Pulmonary artery endothelial cell (primary cell): ENCODE measurements around the gene OSTN. TPM values are rescaled to one million over a fixed set of nuclear protein-coding genes. Genes with fewer than 3 reads are reported as not detected.
"Not testable (repeated sequence)": the region's sequence is repeated elsewhere in the genome, so short reads cannot be mapped to it uniquely, and the experiment has no call there.

Experiments used
- DNase-seq: peaks from one replicate; pipeline ENCODE4 v3.0.0-alpha.2; 2011; ENCODE audit warnings: low read depth, low spot score
- total RNA-seq: library from RNA; depleted of rRNA; stranded (reverse); fragments of >200 nt; gene quantifications from 2 replicates; pipeline ENCODE4 v1.2.3, GENCODE V29; 2014

The OSTN gene
- not detected in 2 replicates for total RNA-seq

DNA sequence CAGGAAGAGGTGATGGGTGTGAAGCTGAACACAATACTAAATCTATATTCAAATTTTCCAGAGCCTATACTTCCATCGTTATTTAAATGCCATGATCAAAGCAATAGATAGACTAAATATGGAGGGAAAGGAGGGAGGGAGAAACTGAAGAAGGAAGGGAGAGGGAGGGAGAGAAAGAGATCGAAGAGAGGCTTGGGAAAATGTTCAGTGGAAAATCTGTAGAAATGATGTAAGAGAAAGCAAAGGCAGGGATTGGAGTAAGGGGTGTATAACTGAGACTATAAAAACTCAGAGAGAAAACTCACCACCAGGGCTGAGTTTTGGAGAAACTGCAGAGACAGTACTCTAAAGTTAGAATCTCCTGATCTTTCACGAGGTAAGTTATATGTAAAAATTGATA, at the start of gene OSTN:
OSTN (plus strand) TSS at position 310 of the 400 bp plus-strand sequence. CDS start 13,292 bp downstream, outside the sequence.
- no peak for DNase-seq

GRCh38 chr3:191151653-191152052, 47.4 kb upstream of the OSTN start:
- no peak for DNase-seq

GRCh38 chr3:191154827-191155226, 44.2 kb upstream of the OSTN start:
- no peak for DNase-seq

GRCh38 chr3:191158247-191158646, 40.8 kb upstream of the OSTN start:
- no peak for DNase-seq

DNA sequence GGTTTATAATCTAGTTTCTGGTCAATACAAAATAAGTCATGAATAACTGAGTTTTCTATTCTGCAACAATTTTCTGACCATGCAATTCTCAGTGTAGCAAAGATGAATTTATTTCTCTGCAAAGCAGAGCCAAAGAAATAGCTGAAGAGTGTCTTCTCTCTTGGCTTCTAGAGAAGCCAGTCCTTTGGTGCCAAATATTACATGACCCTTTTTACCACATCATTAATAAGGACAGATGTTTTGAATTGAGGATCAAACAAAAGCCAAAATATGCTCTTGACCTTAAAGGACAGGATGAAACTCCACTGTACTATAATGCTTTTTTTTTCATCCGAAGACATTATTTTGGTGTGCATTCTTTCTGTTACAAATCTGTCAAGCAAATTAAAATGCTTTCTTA, 40.2 kb upstream of the OSTN start:
- no peak for DNase-seq

GRCh38 chr3:191165802-191166201, 33.2 kb upstream of the OSTN start:
- no peak for DNase-seq

DNA sequence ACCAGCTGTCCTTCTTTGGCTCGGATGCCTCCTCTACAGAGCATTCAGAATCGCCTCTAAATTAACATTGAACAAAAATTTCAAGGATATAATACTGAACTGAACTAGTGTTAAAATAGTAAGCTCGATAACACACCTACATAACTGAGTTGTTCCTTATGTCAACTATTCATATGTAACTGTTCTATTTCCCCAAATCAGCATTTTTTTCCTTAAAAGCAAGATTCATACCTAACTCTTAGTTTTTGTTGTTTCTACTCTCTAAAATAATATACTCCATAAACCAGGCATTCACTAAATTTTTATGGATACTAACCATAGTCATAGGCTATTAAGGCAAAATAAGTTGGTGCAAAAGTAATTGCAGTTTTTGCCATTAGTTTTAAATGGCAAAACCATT, 32.7 kb upstream of the OSTN start:
- DNase-seq = no peak

- no peak for DNase-seq
These were observed 29.5 kb upstream of the OSTN start for GRCh38 chr3:191169566-191169965.

- no peak for DNase-seq
These were observed 28.9 kb upstream of the OSTN start for GRCh38 chr3:191170097-191170496.

DNA sequence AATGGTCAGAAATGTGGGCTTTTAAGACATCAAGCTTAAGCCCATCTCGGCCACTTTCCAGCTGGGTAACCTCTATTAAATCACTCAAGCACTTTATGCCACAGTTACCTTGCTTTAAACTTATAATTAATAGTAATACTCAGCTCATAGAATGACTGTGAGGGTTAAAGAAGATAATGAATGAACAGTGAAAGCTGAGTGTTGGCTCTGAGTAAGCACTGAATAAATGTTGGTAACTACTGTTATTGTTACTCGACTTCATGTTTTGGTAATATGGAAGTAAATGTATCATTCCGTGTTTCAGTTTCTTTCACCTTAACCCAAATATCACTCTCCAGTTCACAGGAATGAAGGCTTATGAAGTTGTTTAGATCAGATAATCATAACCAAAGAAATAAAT, 23.9 kb upstream of the OSTN start:
- DNase-seq = no peak

DNA sequence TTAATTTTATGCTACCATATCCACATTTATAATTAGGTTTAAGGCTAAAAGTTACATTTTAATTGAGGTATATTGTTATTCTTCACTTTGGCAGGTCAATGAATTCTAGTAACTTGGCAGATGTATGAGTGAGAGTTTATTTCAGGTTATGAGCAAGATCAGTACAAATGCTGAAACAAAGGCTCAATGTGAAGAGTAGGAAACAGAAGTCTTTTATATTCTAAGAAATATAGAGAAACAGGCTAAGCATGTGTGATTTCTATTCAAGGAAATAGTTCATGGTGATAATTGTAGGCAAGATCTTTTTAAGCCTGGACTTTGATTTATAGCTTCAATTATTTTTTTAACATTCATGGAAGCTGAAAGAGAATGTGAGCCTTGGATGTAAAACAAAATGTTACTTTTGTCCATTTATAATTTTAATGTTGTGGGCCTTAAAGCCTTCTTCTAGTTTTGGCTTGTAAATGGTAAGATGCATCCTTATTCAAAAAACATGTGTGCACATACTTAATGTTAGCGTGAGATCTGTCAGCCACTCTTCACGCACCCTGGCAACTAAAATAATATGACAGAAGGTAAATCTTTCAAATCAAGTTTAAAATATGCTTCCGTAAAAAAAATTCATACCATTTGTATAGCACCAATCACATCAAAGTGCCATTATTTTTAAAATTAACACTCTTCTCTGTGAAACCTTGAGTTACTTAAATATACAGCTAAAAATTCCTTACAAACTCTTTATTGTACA, 22.8 kb upstream of the OSTN start:
- no peak for DNase-seq

DNA sequence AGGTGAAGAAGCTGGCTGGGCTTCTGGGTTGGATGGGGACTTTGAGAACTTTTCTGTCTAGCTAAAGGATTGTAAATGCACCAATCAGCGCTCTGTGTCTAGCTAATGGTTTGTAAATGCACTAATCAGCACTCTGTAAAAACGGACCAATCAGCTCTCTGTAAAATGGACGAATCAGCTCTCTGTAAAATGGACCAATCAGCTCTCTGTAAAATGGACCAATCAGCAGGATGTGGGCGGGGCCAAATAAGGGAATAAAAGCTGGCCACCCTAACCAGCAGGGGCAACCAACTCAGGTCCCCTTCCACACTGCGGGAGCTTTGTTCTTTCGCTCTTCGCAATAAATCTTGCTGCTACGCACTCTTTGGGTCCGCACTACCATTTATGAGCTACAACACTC, 13.7 kb upstream of the OSTN start:
- not testable (repeated sequence) for DNase-seq

DNA sequence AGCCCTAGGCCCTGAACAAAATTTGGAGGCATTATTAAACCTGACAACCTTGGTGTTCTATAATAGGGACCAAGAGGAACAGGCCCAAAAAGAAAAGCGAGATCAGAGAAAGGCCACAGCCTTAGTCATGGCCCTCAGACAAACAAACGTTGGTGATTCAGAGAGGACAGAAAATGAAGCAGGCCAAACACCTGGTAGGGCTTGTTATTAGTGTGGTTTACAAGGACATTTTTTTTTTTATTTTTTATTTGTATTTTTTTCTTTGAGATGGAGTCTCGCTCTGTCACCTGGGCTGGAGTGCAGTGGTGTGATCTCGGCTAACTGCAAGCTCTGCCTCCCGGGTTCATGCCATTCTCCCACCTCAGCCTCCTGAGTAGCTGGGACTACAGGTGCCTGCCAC, 10.8 kb upstream of the OSTN start:
- DNase-seq = not testable (repeated sequence)

DNA sequence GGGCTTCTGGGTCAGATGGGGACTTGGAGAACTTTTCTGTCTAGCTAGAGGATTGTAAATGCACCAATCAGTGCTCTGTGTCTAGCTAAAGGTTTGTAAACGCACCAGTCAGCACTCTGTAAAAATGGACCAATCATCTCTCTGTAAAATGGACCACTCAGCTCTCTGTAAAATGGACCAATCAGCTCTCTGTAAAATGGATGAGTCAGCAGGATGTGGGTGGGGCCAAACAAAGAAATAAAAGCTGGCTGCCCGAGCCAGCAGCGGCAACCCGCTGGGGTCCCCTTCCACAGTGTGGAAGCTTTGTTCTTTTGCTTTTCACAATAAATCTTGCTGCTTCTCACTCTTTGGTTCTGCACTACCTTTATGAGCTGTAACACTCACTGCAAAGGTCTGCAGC, 6.8 kb upstream of the OSTN start:
- not testable (repeated sequence) for DNase-seq

- no peak for DNase-seq
These were observed 6.1 kb upstream of the OSTN start for GRCh38 chr3:191192941-191193340.

DNA sequence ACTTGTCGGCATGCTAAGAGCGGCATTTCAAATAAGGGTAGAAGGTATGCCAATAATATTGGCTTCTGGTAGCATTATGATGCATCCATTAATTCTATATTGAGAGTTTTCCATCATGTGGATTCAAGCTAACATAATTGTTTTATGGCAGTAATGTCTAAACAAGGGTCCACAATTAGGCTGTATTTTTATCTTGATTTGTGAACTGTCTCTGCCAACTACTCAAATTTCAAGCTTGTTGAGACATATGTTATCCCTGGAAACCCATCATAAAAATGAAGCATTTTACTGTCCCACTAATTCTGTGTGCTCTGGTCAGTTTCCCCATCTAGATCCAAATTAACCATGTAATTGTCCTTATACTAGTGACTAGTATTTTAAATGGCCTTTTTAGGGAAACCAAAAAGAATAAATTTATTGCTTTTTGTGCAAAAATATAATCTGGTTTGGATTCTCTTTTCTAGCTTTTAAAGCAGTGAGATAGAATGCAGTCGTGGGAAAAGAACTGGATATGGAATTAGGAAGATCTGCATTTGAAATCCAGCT, 1.2 kb upstream of the OSTN start:
- no peak for DNase-seq

- DNase-seq = no peak
These were observed 561 bp upstream of the OSTN start for GRCh38 chr3:191198480-191198879.

- no peak for DNase-seq
These were observed 11.0 kb downstream of the OSTN start for GRCh38 chr3:191210032-191210431.

DNA sequence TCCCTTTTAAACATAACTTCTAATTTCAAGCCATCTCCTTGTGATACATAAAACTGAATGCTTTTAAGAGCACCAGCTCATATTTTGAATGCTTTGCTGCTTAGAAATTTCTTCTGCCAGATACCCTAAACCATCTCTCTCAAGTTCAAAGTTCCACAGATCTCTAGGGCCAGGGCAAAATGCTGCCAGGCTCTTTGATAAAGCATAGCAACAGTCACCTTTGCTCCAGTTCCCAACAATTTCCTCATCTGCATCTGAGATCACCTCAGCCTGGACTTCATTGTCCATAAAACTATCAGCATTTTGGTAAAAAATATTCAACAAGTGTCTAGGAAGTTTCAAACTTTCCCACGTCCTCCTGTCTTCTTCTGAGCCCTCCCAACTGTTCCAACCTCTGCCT, 17.5 kb downstream of the OSTN start:
- no peak for DNase-seq

- DNase-seq = no peak
These were observed 18.3 kb downstream of the OSTN start for GRCh38 chr3:191217301-191217700.

DNA sequence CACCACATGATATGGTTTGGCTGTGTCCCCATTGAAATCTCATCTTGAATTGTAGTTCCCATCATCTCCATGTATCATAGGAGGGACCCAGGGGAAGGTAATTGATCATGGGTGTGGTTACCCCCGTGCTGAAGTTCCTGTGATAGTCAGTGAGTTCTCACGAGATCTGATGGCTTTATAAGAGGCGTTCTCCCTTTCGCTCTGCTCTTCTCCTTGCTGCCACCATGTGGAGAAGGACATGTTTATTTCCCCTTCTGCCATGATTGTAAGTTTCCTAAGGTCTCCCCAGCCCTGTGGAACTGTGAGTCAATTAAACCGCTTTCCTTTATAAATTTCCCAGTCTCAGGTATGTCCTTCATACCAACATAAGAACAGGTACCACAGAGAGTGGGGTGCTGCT, 21.9 kb downstream of the OSTN start:
- DNase-seq = no peak

- DNase-seq = no peak
These were observed 22.6 kb downstream of the OSTN start for GRCh38 chr3:191221638-191222037.

DNA sequence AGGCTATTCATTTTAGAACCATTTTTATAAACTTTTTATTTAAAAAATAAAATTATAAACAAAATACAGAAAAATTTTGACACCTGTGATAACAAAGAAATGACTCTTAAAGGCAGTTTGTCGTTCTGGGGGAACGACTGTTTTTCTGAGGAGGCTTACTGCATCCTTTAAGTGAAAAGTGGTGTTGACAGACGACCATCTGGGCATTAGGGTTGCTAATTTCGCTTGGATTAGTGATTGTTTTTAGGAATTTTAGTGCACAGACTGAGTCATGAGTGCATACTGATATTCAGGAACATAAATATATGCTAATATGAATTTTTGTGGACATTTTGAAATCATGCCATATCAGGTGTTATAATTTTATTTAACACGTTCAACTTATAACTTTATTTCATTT, 28.5 kb downstream of the OSTN start:
- no peak for DNase-seq
